Vagina (tissue), 2 donors: ENCODE data around the gene COX14.

Experiments used
- POLR2A ChIP-seq, 2 donors: fragments of 450-650 bp; IDR thresholded peaks; one replicate each; pipeline ENCODE4 v1.6.1; 2017; ENCODE audit warnings: antibody characterized with exemption in 2 of 2, mild to moderate bottlenecking in 2 of 2, moderate library complexity in 2 of 2
- TF ChIP-seq, protein P1 (sequence below), 3 experiments: fragments of 450-650 bp in 2 of 3; fragments of 200-600 bp in 1 of 3; sonication (generic) in 1 of 3; IDR thresholded peaks; one replicate each; pipeline ENCODE4 v1.5.1; 2017 to 2019; ENCODE audit warnings: antibody characterized with exemption in 3 of 3, mild to moderate bottlenecking in 2 of 3, moderate library complexity in 2 of 3

DNA sequence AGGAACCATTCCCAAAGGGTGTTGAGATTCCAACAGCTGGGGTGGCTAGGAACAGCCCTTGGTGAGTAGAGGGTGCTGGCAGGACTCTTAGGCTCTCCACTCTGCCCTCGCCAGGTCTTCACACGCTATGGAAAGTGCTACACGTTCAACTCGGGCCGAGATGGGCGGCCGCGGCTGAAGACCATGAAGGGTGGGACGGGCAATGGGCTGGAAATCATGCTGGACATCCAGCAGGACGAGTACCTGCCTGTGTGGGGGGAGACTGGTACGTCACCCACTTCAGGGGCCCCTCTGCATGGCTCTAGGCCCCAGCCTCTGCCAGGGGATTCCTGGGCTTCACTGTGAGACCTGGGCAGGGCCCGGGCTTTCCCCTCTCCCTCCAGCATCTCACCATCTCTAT lies 34.9 kb upstream of the COX14 start:
- TF ChIP-seq, protein P1, sequence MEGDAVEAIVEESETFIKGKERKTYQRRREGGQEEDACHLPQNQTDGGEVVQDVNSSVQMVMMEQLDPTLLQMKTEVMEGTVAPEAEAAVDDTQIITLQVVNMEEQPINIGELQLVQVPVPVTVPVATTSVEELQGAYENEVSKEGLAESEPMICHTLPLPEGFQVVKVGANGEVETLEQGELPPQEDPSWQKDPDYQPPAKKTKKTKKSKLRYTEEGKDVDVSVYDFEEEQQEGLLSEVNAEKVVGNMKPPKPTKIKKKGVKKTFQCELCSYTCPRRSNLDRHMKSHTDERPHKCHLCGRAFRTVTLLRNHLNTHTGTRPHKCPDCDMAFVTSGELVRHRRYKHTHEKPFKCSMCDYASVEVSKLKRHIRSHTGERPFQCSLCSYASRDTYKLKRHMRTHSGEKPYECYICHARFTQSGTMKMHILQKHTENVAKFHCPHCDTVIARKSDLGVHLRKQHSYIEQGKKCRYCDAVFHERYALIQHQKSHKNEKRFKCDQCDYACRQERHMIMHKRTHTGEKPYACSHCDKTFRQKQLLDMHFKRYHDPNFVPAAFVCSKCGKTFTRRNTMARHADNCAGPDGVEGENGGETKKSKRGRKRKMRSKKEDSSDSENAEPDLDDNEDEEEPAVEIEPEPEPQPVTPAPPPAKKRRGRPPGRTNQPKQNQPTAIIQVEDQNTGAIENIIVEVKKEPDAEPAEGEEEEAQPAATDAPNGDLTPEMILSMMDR (IDR thresholded peaks at IDR 0.05) = no peak
- TF ChIP-seq POLR2A (IDR thresholded peaks at IDR 0.05) = no peak
